Stimulated activated CD8-positive, alpha-beta memory T cell treated with anti-CD3 and anti-CD28 coated beads, Interleukin-15, amount 100 ng/mL, for 48 hours (primary cell): Measurements from ENCODE around the gene CDC40.
"Not testable (repeated sequence)": the region's sequence is repeated elsewhere in the genome, so short reads cannot be mapped to it uniquely, and the experiment has no call there.

Experiments
- DNase-seq, 2 donors: peaks; one replicate each; pipeline ENCODE4 v3.0.0-alpha.2; 2020; ENCODE audit warnings: low read depth in 2 of 2

CDC40 gene

GRCh38 chr6:110201151-110201884, 21.1 kb downstream of the CDC40 start:
- DNase-seq: no peak

- no peak for DNase-seq
These were observed 27.4 kb downstream of the CDC40 start for GRCh38 chr6:110207652-110208051.

- DNase-seq: no peak
These were observed 31.5 kb downstream of the CDC40 start for GRCh38 chr6:110211753-110212152.

- DNase-seq: no peak
These were observed 34.1 kb downstream of the CDC40 start for GRCh38 chr6:110214338-110214737.

- DNase-seq: no peak
These were observed 35.9 kb downstream of the CDC40 start for GRCh38 chr6:110216140-110216539.

GRCh38 chr6:110217266-110217665, 37.0 kb downstream of the CDC40 start:
- no peak for DNase-seq

- no peak for DNase-seq
These were observed 41.5 kb downstream of the CDC40 start for GRCh38 chr6:110221738-110222137.

GRCh38 chr6:110226261-110226660, 46.0 kb downstream of the CDC40 start:
- DNase-seq: no peak

- DNase-seq: no peak
These were observed 52.2 kb downstream of the CDC40 start for GRCh38 chr6:110232450-110232849.

GRCh38 chr6:110233770-110234374, 53.6 kb downstream of the CDC40 start:
- no peak for DNase-seq

- not testable (repeated sequence) for DNase-seq
These were observed 55.8 kb downstream of the CDC40 start for GRCh38 chr6:110236007-110236406.

GRCh38 chr6:110239526-110240274, 59.5 kb downstream of the CDC40 start:
- no peak for DNase-seq

- not testable (repeated sequence) for DNase-seq
These were observed 64.4 kb downstream of the CDC40 start for GRCh38 chr6:110244621-110245020.

GRCh38 chr6:110246378-110246777, 66.2 kb downstream of the CDC40 start:
- DNase-seq: no peak

- no peak for DNase-seq
These were observed 66.8 kb downstream of the CDC40 start for GRCh38 chr6:110246900-110247546.

GRCh38 chr6:110250058-110250457, 69.8 kb downstream of the CDC40 start:
- no peak for DNase-seq

- no peak for DNase-seq
These were observed 70.6 kb downstream of the CDC40 start for GRCh38 chr6:110250838-110251237.

GRCh38 chr6:110255211-110255750, 75.1 kb downstream of the CDC40 start:
- DNase-seq: no peak

GRCh38 chr6:110256366-110256765, 76.1 kb downstream of the CDC40 start:
- no peak for DNase-seq

- no peak for DNase-seq
These were observed 85.0 kb downstream of the CDC40 start for GRCh38 chr6:110265273-110265672.

- no peak for DNase-seq
These were observed 86.8 kb downstream of the CDC40 start for GRCh38 chr6:110266996-110267395.

- no peak for DNase-seq
These were observed 89.4 kb downstream of the CDC40 start for GRCh38 chr6:110269623-110270022.
